ENCODE data around the gene PSMF1. TPM values are rescaled to one million over a fixed set of nuclear protein-coding genes. Genes with fewer than 3 reads are reported as not detected.

The PSMF1 gene
- total RNA-seq, 1 experiment from 2014 or later, result 90.8 TPM

DNA sequence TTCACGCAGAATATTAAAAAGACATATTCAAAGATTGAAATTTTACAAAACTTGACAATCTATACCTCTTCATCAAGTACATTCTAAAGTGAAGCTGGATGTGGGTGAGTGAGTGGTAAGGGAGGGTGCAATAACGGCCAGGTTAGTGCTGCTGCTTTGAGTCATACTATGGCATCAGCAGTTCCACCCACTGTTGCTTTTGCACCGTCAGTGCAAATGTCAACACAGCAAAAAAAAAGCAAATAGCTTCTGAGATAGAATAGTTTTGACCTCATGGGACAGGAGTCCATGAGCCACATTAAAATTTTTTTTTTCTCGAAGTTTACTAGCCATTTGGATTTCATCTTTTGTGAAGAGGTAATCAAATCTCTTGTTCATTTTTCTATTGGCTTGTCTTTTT lies 31.8 kb downstream of the PSMF1 start:
- Histone ChIP-seq H3K79me1 (ENCODE audit: insufficient read depth, low read depth, low read length, poor library complexity, severe bottlenecking) (no peaks in the 10 kb centered on the region), H4K5ac (ENCODE audit: insufficient read length, low read depth, low read length) (no peak overlapping the region), H3K4me1 (ENCODE audit: insufficient read depth, low read length) (no peaks in the 10 kb centered on the region), H2AK5ac (ENCODE audit: insufficient read length, low read length) (no peak overlapping the region), H2BK12ac (ENCODE audit: insufficient read length, low read depth, low read length) (no peak overlapping the region), H2BK5ac (ENCODE audit: insufficient read length, low read length) (no peak overlapping the region), H4K8ac (replicated peaks; ENCODE audit: insufficient read length, low read depth, low read length) (no peak overlapping the region), H2BK120ac (ENCODE audit: low read depth, low read length, poor library complexity, severe bottlenecking) (no peak overlapping the region), H3K9ac (ENCODE audit: extremely low read depth, insufficient read length, low read length) (no peak overlapping the region), H3K4ac (ENCODE audit: low read depth, low read length) (no peak overlapping the region), H3T11ph (ENCODE audit: low read length) (no peak overlapping the region), H3K18ac (ENCODE audit: insufficient read length, low read depth, low read length) (no peak overlapping the region), H3K79me2 (ENCODE audit: insufficient read depth, low read length) (no peaks in the 10 kb centered on the region), H3K14ac (ENCODE audit: insufficient read depth, low read length) (no peak overlapping the region), H2AFZ (ENCODE audit: low read length) (no peak overlapping the region), H3K9me3 (ENCODE audit: control insufficient read depth, low read depth, low read length) (no peaks in the 10 kb centered on the region), H3K27me3 (ENCODE audit: insufficient read depth, low read length) (no peaks in the 10 kb centered on the region), H3K27ac (ENCODE audit: insufficient read length, low read depth, low read length) (no peak overlapping the region), H3K4me2 (ENCODE audit: insufficient read depth, insufficient read length, low read length) (no peak overlapping the region), H3K23me2 (ENCODE audit: insufficient read length, low read depth, low read length, poor library complexity, severe bottlenecking) (no peaks in the 10 kb centered on the region), H2BK15ac (ENCODE audit: low read depth, low read length) (no peak overlapping the region), H4K20me1 (ENCODE audit: control insufficient read depth, insufficient read depth, insufficient read length) (no peaks in the 10 kb centered on the region), H3K56ac (ENCODE audit: insufficient read length, low read depth, low read length) (no peak overlapping the region), H4K91ac (ENCODE audit: insufficient read length, low read depth, low read length) (no peak overlapping the region), H3K23ac (ENCODE audit: insufficient read length, low read depth, low read length) (no peak overlapping the region), H2BK20ac (ENCODE audit: low read depth, low read length, poor library complexity, severe bottlenecking) (no peak overlapping the region)
- H3K36me3 Mint-ChIP-seq (ENCODE audit: insufficient read depth in 1 of 3, low read depth in 3 of 3), result peaks cover 8 to 37% (median 18%) of the 10 kb centered on the region in 3 experiments; a peak in 6 of 7 replicates
- no peaks in the 10 kb centered on the region for H3K9me3 Mint-ChIP-seq
- no peak overlapping the region for H3K27ac Mint-ChIP-seq
- no peaks in the 10 kb centered on the region for H3K4me1 Mint-ChIP-seq
- DNase-seq, result no peak
- H3K4me3 Mint-ChIP-seq, result no peak overlapping the region
- TF ChIP-seq, protein P1, sequence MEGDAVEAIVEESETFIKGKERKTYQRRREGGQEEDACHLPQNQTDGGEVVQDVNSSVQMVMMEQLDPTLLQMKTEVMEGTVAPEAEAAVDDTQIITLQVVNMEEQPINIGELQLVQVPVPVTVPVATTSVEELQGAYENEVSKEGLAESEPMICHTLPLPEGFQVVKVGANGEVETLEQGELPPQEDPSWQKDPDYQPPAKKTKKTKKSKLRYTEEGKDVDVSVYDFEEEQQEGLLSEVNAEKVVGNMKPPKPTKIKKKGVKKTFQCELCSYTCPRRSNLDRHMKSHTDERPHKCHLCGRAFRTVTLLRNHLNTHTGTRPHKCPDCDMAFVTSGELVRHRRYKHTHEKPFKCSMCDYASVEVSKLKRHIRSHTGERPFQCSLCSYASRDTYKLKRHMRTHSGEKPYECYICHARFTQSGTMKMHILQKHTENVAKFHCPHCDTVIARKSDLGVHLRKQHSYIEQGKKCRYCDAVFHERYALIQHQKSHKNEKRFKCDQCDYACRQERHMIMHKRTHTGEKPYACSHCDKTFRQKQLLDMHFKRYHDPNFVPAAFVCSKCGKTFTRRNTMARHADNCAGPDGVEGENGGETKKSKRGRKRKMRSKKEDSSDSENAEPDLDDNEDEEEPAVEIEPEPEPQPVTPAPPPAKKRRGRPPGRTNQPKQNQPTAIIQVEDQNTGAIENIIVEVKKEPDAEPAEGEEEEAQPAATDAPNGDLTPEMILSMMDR (conservative IDR thresholded peaks at IDR 0.05), result no peak
- no CpG with 5 or more reads among the region's 4 CpGs for WGBS (ENCODE audit: extremely low coverage, insufficient read length, low lambda C conversion rate)
- no peaks in the 10 kb centered on the region; the same call in 1 of the 2 replicates for H3K27me3 Mint-ChIP-seq (ENCODE audit: low read depth)
